ENCODE results near the gene MPND. TPM values are rescaled to one million over a fixed set of nuclear protein-coding genes. Genes with fewer than 3 reads are reported as not detected.
A peak's percentile ranks its signal among the peaks of the same experiment; 100 is the strongest.

The MPND gene
- total and polyA plus RNA-seq, 2 of the 13 experiments (the other 11 are each of a cell fraction or from before 2014, with no cell fraction given) = 10.8 to 15.8 TPM

DNA sequence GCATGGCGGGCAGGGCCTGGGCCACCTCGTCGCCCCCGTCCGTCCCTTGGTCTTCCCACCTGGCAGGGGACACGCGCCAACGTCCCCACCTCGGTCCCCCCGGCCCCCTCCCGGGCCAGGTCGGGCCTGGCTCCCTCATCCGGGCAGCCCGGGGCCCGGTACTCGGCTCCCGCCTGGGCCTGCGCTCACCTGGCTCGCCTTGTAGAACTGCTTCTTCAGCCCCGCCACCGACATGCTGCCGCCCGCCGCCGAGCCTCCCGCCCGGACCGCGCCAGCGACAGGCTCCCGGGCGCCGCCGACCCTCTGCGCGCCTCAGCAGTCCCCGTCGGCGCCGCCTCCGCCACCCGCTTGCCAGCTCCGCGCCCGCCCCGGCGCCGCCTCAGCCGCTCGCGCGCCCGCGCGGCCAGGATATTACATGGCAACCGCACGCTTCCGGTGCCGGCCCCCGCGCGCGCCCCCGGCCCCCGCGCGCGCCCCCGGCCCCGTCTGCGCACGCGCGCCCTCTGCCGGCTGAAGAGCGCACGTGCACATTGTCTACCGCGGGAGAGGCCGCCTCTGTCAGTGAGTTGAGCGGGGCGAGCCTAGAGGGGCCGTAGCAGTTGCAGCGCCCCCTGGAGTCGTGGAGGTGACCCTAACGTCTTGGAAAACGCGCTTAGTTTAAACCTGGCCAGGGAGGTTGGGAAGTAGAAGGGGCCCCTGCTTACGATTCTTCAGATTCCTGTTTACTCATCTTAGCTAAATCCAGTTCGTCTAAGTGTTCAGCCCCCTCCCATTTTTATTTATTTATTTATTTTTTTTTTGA lies 57.0 kb downstream of the MPND start, which contains the start of gene SH3GL1 (continued):
- TF ChIP-seq, protein P1, sequence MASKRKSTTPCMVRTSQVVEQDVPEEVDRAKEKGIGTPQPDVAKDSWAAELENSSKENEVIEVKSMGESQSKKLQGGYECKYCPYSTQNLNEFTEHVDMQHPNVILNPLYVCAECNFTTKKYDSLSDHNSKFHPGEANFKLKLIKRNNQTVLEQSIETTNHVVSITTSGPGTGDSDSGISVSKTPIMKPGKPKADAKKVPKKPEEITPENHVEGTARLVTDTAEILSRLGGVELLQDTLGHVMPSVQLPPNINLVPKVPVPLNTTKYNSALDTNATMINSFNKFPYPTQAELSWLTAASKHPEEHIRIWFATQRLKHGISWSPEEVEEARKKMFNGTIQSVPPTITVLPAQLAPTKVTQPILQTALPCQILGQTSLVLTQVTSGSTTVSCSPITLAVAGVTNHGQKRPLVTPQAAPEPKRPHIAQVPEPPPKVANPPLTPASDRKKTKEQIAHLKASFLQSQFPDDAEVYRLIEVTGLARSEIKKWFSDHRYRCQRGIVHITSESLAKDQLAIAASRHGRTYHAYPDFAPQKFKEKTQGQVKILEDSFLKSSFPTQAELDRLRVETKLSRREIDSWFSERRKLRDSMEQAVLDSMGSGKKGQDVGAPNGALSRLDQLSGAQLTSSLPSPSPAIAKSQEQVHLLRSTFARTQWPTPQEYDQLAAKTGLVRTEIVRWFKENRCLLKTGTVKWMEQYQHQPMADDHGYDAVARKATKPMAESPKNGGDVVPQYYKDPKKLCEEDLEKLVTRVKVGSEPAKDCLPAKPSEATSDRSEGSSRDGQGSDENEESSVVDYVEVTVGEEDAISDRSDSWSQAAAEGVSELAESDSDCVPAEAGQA (IDR thresholded peaks at IDR 0.05; ENCODE audit: low read depth) = peak; percentile 37; the same call in 1 of the 2 replicates
- TF ChIP-seq, protein P1 (CRISPR knock-in tag; IDR thresholded peaks at IDR 0.05; ENCODE audit: borderline replicate concordance) = no peak

DNA sequence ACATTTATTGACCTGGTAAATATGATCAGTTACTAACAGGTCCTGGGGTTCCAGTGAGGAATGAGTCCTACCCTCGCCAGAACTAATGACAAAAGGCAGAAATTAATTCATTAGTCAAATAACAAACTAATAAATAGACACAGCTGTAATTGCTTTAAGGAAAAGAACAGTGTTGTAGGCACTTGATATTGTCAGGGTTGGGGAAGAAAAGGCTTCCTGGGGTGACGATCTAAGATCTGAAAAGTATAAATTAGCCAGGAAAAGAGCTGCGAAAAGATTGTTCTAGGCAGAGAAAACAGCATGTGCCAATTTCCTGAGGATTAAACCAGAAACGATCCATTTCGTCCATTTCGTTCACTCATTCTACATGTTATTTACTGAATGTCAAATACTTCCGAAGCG lies 58.4 kb downstream of the MPND start:
- peaks cover 71% of the 10 kb centered on the region for H3K79me2 ChIP-seq (ENCODE audit: insufficient read depth, low read length)
- no peak for FAIRE-seq
- no peak for DNase-seq (ENCODE audit: low spot score)
- H3K4me1 ChIP-seq (ENCODE audit: insufficient read depth, low read length) = peaks cover 75% of the 10 kb centered on the region
- H3K27me3 ChIP-seq (ENCODE audit: control insufficient read depth in 1 of 2, insufficient read depth in 2 of 2, low read length in 2 of 2) = no peaks in the 10 kb centered on the region; a peak in 1 of 5 replicates
- H3K27ac ChIP-seq (ENCODE audit: extremely low read length, insufficient read depth, low read length) = peak overlapping the region; percentile 76
- no peak for ATAC-seq
- H3K9me3 ChIP-seq (ENCODE audit: low read length) = no peaks in the 10 kb centered on the region
- H3K4me2 ChIP-seq (ENCODE audit: low read depth, low read length) = peak overlapping the region; percentile 88
- CTCF ChIA-PET (ENCODE audit: low intra/inter-chr PET ratio, low total read pairs) = interaction anchor here (1.6 to 3.7 kb wide), 2 partner anchors 11 to 26 kb away, joined by 6 to 27 read pairs; no protein-coding TSS in a partner anchor
- peak overlapping the region; percentile 44 for H2AFZ ChIP-seq (ENCODE audit: low read length)
- POLR2A ChIA-PET = interaction anchor here (1.0 to 1.4 kb wide), 7 partner anchors 11 to 70 kb away, joined by 3 to 23 read pairs (median 5); partner anchors contain the start of gene HDGFL2
- peaks cover 7% of the 10 kb centered on the region for H4K20me1 ChIP-seq (ENCODE audit: insufficient read depth, low read length)
- 0% methylated on average over 8 of the region's 8 CpGs for WGBS (ENCODE audit: low lambda C conversion rate)
- intact Hi-C loops (cut with micrococcal nuclease; ENCODE audit: unreplicated experiment) = loop anchor here (5.0 kb wide), 2 partner anchors 56 to 134 kb away; partner anchors contain the start of gene UBXN6
- peaks cover 5 to 7% of the 10 kb centered on the region in 2 experiments for H3K36me3 ChIP-seq (replicated peaks in 1 of 2; ENCODE audit: control insufficient read depth in 1 of 2, insufficient read depth in 2 of 2, low read length in 2 of 2)
- peak overlapping the region; percentile 56 to 99 (median 65) for H3K4me3 ChIP-seq (replicated peaks in 1 of 3; ENCODE audit: insufficient read depth in 1 of 3, low read depth in 2 of 3, low read length in 3 of 3)
- in situ Hi-C loops (cut with HindIII; ENCODE audit: extremely low pct_ligation_motif_present, low pct_unique_long_range_greater_than_20kb) = no loop called here
- peak overlapping the region; percentile 86 for H3K9ac ChIP-seq (ENCODE audit: insufficient read depth, low read depth, low read length)
- TSS peak; percentile 49 for BruUV-seq (replicated peaks)
- TF ChIP-seq KDM5B (CRISPR knock-in tag; IDR thresholded peaks at IDR 0.05; ENCODE audit: borderline replicate concordance) (no peak), ATF1 (CRISPR knock-in tag; IDR thresholded peaks at IDR 0.05) (no peak), POLR2A (IDR thresholded peaks at IDR 0.05; ENCODE audit: insufficient read depth in 1 of 2, low read depth in 2 of 2, low read length in 2 of 2) (0 out of 4 replicates have a peak, but pooled peaks of 1 of the 2 experiments have one; percentile 3), ZSCAN31 (CRISPR knock-in tag; IDR thresholded peaks at IDR 0.05; ENCODE audit: low read depth) (0 out of 2 replicates have a peak, but pooled peaks have one; percentile 5), KDM5A (IDR thresholded peaks at IDR 0.05; ENCODE audit: borderline replicate concordance, low read length) (0 out of 2 replicates have a peak, but pooled peaks have one; percentile 43), FOXP1 (IDR thresholded peaks at IDR 0.05) (no peak), FOXP1 (CRISPR knock-in tag; IDR thresholded peaks at IDR 0.05) (no peak), KLF12 (CRISPR knock-in tag; IDR thresholded peaks at IDR 0.05; ENCODE audit: borderline replicate concordance) (0 out of 2 replicates have a peak, but pooled peaks have one; percentile 12), HMG20B (CRISPR knock-in tag; conservative IDR thresholded peaks at IDR 0.05) (no peak)
- TF ChIP-seq, protein P2, sequence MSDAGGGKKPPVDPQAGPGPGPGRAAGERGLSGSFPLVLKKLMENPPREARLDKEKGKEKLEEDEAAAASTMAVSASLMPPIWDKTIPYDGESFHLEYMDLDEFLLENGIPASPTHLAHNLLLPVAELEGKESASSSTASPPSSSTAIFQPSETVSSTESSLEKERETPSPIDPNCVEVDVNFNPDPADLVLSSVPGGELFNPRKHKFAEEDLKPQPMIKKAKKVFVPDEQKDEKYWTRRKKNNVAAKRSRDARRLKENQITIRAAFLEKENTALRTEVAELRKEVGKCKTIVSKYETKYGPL (CRISPR knock-in tag; IDR thresholded peaks at IDR 0.05) = no peak
- TF ChIP-seq, protein P3, sequence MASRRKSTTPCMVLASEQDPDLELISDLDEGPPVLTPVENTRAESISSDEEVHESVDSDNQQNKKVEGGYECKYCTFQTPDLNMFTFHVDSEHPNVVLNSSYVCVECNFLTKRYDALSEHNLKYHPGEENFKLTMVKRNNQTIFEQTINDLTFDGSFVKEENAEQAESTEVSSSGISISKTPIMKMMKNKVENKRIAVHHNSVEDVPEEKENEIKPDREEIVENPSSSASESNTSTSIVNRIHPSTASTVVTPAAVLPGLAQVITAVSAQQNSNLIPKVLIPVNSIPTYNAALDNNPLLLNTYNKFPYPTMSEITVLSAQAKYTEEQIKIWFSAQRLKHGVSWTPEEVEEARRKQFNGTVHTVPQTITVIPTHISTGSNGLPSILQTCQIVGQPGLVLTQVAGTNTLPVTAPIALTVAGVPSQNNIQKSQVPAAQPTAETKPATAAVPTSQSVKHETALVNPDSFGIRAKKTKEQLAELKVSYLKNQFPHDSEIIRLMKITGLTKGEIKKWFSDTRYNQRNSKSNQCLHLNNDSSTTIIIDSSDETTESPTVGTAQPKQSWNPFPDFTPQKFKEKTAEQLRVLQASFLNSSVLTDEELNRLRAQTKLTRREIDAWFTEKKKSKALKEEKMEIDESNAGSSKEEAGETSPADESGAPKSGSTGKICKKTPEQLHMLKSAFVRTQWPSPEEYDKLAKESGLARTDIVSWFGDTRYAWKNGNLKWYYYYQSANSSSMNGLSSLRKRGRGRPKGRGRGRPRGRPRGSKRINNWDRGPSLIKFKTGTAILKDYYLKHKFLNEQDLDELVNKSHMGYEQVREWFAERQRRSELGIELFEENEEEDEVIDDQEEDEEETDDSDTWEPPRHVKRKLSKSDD (CRISPR knock-in tag; IDR thresholded peaks at IDR 0.05; ENCODE audit: low read depth) = no peak

Data from HepG2 (cell line).